ENCODE results near the gene DLG2.

Gene DLG2

GRCh38 chr11:84188521-84188920 is 1438.6 kb downstream of the DLG2 start:
- H3F3A ChIP-seq (ENCODE audit: insufficient read depth, low read length) = no peaks in the 10 kb centered on the region
- H3K27ac ChIP-seq (ENCODE audit: low read length) = no peak overlapping the region
- no peak overlapping the region for H3K4me3 ChIP-seq (ENCODE audit: low read length)
- no peaks in the 10 kb centered on the region for H3K79me2 ChIP-seq (ENCODE audit: low read length)
- no peak for TF ChIP-seq EZH2 (optimal IDR thresholded peaks at IDR 0.05; ENCODE audit: low read depth, low read length)
- TF ChIP-seq EZH2phosphoT487 (IDR thresholded peaks at IDR 0.05; ENCODE audit: low read length) = no peak
- no peak for TF ChIP-seq CTCF (IDR thresholded peaks at IDR 0.05; ENCODE audit: low read length)
- H3K27me3 ChIP-seq (replicated peaks; ENCODE audit: insufficient read depth, low read length) = no peaks in the 10 kb centered on the region
- no peak overlapping the region for H3K4me2 ChIP-seq (ENCODE audit: low read depth, low read length)
- H3K4me1 ChIP-seq (ENCODE audit: low read length) = peaks cover 22% of the 10 kb centered on the region
- H3K9ac ChIP-seq (ENCODE audit: low read length) = no peak overlapping the region
- H4K20me1 ChIP-seq (ENCODE audit: insufficient read depth, low read length) = no peaks in the 10 kb centered on the region
- no peaks in the 10 kb centered on the region for H3K9me3 ChIP-seq (replicated peaks; ENCODE audit: insufficient read depth, low read length)
- DNase-seq = no peak
- no peaks in the 10 kb centered on the region for H3K9me2 ChIP-seq (replicated peaks; ENCODE audit: insufficient read depth, low read length)
- H3K36me3 ChIP-seq (replicated peaks; ENCODE audit: insufficient read depth, low read length) = no peaks in the 10 kb centered on the region
- H2AFZ ChIP-seq (ENCODE audit: low read length) = no peak overlapping the region

DNA sequence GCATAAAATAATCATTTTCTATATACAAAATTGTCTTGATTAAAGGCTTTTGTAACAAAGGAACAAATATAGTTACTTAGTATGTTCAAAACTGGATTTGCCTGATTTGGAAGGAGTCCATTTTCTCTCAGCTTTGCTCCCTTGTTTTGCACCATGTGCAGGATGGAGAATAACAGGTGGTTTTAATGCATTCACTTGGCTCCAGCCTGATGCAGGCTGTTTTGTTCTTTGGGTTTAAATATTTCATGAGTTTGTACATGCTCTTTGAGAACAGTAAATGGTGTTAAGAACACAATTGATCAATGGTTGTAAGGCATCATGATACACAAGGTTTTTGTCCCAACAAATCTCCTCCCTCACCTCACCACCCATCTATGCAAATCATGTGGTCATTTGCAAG is 1454.1 kb downstream of the DLG2 start:
- no peak overlapping the region for H3K4me2 ChIP-seq (ENCODE audit: low read depth, low read length)
- no peak for TF ChIP-seq EZH2phosphoT487 (IDR thresholded peaks at IDR 0.05; ENCODE audit: low read length)
- no peak for TF ChIP-seq CTCF (IDR thresholded peaks at IDR 0.05; ENCODE audit: low read length)
- H3K36me3 ChIP-seq (replicated peaks; ENCODE audit: insufficient read depth, low read length) = no peaks in the 10 kb centered on the region
- H3K9ac ChIP-seq (ENCODE audit: low read length) = no peak overlapping the region
- no peaks in the 10 kb centered on the region for H4K20me1 ChIP-seq (ENCODE audit: insufficient read depth, low read length)
- H3K4me1 ChIP-seq (ENCODE audit: low read length) = no peaks in the 10 kb centered on the region
- DNase-seq = no peak
- H3K9me2 ChIP-seq (replicated peaks; ENCODE audit: insufficient read depth, low read length) = no peaks in the 10 kb centered on the region
- no peaks in the 10 kb centered on the region for H3K9me3 ChIP-seq (replicated peaks; ENCODE audit: insufficient read depth, low read length)
- H3F3A ChIP-seq (ENCODE audit: insufficient read depth, low read length) = no peaks in the 10 kb centered on the region
- H2AFZ ChIP-seq (ENCODE audit: low read length) = no peak overlapping the region
- no peak overlapping the region for H3K4me3 ChIP-seq (ENCODE audit: low read length)
- no peak overlapping the region for H3K27ac ChIP-seq (ENCODE audit: low read length)
- no peaks in the 10 kb centered on the region for H3K79me2 ChIP-seq (ENCODE audit: low read length)
- H3K27me3 ChIP-seq (replicated peaks; ENCODE audit: insufficient read depth, low read length) = no peaks in the 10 kb centered on the region

GRCh38 chr11:84165139-84165538 is 1462.0 kb downstream of the DLG2 start:
- no peaks in the 10 kb centered on the region for H3K36me3 ChIP-seq (replicated peaks; ENCODE audit: insufficient read depth, low read length)
- H3K27ac ChIP-seq (ENCODE audit: low read length) = no peak overlapping the region
- no peaks in the 10 kb centered on the region for H3K27me3 ChIP-seq (replicated peaks; ENCODE audit: insufficient read depth, low read length)
- no peaks in the 10 kb centered on the region for H3K9me2 ChIP-seq (replicated peaks; ENCODE audit: insufficient read depth, low read length)
- no peak overlapping the region for H3K9ac ChIP-seq (ENCODE audit: low read length)
- no peak for TF ChIP-seq EZH2phosphoT487 (IDR thresholded peaks at IDR 0.05; ENCODE audit: low read length)
- TF ChIP-seq EZH2 (optimal IDR thresholded peaks at IDR 0.05; ENCODE audit: low read depth, low read length) = no peak
- no peak for TF ChIP-seq CTCF (IDR thresholded peaks at IDR 0.05; ENCODE audit: low read length)
- no peaks in the 10 kb centered on the region for H3K79me2 ChIP-seq (ENCODE audit: low read length)
- no peaks in the 10 kb centered on the region for H3K4me1 ChIP-seq (ENCODE audit: low read length)
- no peak overlapping the region for H3K4me2 ChIP-seq (ENCODE audit: low read depth, low read length)
- H2AFZ ChIP-seq (ENCODE audit: low read length) = no peak overlapping the region
- no peaks in the 10 kb centered on the region for H3F3A ChIP-seq (ENCODE audit: insufficient read depth, low read length)
- no peaks in the 10 kb centered on the region for H3K9me3 ChIP-seq (replicated peaks; ENCODE audit: insufficient read depth, low read length)
- DNase-seq = no peak
- H3K4me3 ChIP-seq (ENCODE audit: low read length) = no peak overlapping the region
- H4K20me1 ChIP-seq (ENCODE audit: insufficient read depth, low read length) = no peaks in the 10 kb centered on the region

All from MM.1S (cell line).